GM21360 (cell line): ENCODE measurements around the gene TMEM59.

Experiments used
- ATAC-seq: cut with Tn5 transposase; IDR thresholded peaks from one replicate; pipeline ENCODE4 v1.9.1; 2021; ENCODE audit warnings: mild to moderate bottlenecking, moderate library complexity; ENCODE audit not compliant: unreplicated experiment

TMEM59 gene

GRCh38 chr1:53986458-53986857 is 66.5 kb downstream of the TMEM59 start:
- ATAC-seq = no peak

GRCh38 chr1:53984726-53985125 is 68.3 kb downstream of the TMEM59 start:
- ATAC-seq = no peak

DNA sequence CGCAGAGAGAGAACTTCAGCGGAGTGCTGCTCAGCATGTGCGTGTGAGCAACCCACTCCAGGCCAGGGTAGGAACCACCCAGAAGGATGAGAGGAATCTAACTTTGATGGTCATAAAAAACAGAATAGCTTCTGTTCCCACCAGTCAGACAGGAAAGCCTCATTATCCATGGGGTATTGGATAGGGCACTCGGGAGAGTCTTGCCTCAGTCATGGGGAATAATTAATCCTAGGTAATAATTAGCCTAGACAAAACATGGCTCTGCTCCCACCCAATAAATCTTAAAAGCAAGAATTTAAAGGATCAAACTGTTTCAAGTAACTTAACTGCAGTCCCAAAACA is 70.3 kb downstream of the TMEM59 start:
- ATAC-seq = no peak

GRCh38 chr1:53982034-53982762 is 70.8 kb downstream of the TMEM59 start:
- ATAC-seq = no peak

DNA sequence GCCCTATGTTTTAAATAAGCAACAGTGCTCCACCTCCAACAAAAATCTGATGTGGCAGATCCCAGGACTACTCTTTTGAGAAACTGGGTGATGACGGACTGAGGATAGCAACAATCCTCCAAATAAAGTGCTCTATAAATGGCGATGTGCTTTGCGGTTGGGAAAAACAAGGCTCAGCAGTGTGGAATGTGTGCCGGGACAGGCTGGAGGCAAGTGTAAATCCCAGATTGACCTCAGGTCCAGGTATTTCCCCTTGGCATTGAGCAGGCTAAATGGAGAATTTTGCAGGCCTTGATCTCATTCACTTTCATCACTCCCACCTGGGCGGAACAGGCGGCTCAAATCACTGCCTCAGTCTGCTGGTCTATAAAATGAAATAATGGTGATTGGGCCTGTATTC is 71.8 kb downstream of the TMEM59 start:
- no peak for ATAC-seq

DNA sequence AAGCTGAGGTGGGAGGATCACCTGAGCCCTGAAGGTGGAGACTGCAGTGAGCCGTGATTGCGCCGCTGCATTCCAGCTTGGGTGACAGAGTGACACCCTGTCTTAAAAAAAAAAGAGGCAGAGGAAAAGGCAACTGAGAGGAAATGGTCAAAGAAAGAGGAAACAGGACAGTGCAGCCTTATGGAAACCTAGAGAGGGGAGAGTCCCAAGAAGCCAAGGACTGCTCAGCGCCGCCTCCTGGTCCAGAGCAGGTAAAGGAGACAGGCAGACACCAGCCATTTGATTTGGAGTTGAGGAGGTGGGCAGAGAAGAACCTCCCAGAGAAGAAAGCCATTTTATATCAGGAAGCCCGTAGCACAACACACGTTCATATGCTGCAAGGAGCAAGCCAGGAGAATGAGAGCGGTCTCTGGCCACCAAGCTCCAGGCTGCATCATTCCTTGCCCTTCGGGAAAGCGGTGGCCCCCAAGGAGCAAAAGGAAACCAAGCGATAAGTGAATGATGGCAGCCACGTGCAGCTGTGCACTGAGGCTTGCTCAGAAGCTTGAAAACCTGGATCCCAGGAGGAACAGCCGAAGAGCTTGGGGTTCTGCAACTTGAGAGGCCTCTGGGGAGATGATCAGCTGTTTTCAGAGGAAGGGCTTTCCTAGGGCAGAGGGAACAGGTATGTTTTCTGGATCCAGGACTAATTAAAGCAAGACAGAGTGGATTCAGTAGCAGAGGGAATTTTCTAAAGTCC is 73.1 kb downstream of the TMEM59 start:
- no peak for ATAC-seq
